Kidney epithelial cell (primary cell): ENCODE results near the gene PDCD4. TPM values are rescaled to one million over a fixed set of nuclear protein-coding genes. Genes with fewer than 3 reads are reported as not detected.

Source experiments
- DNase-seq: peaks from one replicate; pipeline ENCODE4 v3.0.0-alpha.2; 2010; ENCODE audit warnings: low read depth
- H3K27me3 ChIP-seq: 2 replicates; pipeline ENCODE4 v1.6.0; 2011; ENCODE audit warnings: low read length; ENCODE audit not compliant: control insufficient read depth, insufficient read depth
- H3K36me3 ChIP-seq: 2 replicates; pipeline ENCODE4 v1.5.1; 2011; ENCODE audit warnings: low read length; ENCODE audit not compliant: control insufficient read depth, insufficient read depth
- H3K4me3 ChIP-seq: 2 replicates; pipeline ENCODE4 v1.5.1; 2011; ENCODE audit warnings: low read depth, mild to moderate bottlenecking, control low read depth, low read length
- total RNA-seq: library from RNA; depleted of rRNA; stranded (reverse); fragments of >200 nt; gene quantifications from 2 replicates; pipeline ENCODE4 v1.2.3, GENCODE V29; 2015
- TF ChIP-seq, protein P1 (sequence below): IDR thresholded peaks from 2 replicates; pipeline ENCODE4 v1.5.1; 2011; ENCODE audit warnings: mild to moderate bottlenecking, moderate library complexity, low read length, control low read depth, inconsistent platforms; ENCODE audit not compliant: insufficient read depth, poor library complexity, severe bottlenecking

Gene PDCD4
- total RNA-seq, 1 donor from 2014 or later: 35.7 TPM

- DNase-seq: no peak
Measured at GRCh38 chr10:110860576-110861241, 11.0 kb upstream of the PDCD4 start.

DNA sequence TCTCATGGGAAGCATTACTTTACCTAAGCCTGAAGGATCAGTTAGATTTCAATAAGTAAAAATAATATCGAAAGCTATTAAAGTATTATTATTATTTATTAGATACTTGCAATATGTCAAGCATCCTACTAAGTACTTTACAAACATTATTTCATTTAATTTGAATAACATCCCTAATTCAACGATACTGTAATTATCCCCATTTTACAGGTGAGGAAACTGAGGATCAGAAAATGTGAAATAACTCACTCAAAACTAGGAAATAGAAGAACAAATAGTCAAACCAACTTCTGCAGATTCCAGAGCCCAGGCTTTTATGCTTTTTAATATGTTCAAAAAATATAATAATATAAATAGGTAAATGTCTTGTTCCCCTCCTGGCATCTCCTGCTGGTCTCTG lies 10.3 kb upstream of the PDCD4 start:
- TF ChIP-seq, protein P1, sequence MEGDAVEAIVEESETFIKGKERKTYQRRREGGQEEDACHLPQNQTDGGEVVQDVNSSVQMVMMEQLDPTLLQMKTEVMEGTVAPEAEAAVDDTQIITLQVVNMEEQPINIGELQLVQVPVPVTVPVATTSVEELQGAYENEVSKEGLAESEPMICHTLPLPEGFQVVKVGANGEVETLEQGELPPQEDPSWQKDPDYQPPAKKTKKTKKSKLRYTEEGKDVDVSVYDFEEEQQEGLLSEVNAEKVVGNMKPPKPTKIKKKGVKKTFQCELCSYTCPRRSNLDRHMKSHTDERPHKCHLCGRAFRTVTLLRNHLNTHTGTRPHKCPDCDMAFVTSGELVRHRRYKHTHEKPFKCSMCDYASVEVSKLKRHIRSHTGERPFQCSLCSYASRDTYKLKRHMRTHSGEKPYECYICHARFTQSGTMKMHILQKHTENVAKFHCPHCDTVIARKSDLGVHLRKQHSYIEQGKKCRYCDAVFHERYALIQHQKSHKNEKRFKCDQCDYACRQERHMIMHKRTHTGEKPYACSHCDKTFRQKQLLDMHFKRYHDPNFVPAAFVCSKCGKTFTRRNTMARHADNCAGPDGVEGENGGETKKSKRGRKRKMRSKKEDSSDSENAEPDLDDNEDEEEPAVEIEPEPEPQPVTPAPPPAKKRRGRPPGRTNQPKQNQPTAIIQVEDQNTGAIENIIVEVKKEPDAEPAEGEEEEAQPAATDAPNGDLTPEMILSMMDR: no peak
- Histone ChIP-seq H3K36me3 (no peaks in the 10 kb centered on the region), H3K4me3 (no peak overlapping the region), H3K27me3 (no peaks in the 10 kb centered on the region)
- DNase-seq: no peak

More at GRCh38 chr10:110860576-110861241, 11.0 kb upstream of the PDCD4 start:
- H3K4me3 ChIP-seq: no peak overlapping the region
- TF ChIP-seq, protein P1: no peak
- H3K27me3 ChIP-seq: no peaks in the 10 kb centered on the region
- no peaks in the 10 kb centered on the region for H3K36me3 ChIP-seq

GRCh38 chr10:110861930-110862649 lies 9.6 kb upstream of the PDCD4 start:
- Histone ChIP-seq H3K27me3 (no peaks in the 10 kb centered on the region), H3K4me3 (no peak overlapping the region), H3K36me3 (no peaks in the 10 kb centered on the region)
- no peak for DNase-seq
- TF ChIP-seq, protein P1: no peak

GRCh38 chr10:110862961-110863360 lies 8.8 kb upstream of the PDCD4 start:
- TF ChIP-seq, protein P1: no peak
- H3K4me3 ChIP-seq: no peak overlapping the region
- no peak for DNase-seq
- no peaks in the 10 kb centered on the region for H3K36me3 ChIP-seq
- H3K27me3 ChIP-seq: no peaks in the 10 kb centered on the region

DNA sequence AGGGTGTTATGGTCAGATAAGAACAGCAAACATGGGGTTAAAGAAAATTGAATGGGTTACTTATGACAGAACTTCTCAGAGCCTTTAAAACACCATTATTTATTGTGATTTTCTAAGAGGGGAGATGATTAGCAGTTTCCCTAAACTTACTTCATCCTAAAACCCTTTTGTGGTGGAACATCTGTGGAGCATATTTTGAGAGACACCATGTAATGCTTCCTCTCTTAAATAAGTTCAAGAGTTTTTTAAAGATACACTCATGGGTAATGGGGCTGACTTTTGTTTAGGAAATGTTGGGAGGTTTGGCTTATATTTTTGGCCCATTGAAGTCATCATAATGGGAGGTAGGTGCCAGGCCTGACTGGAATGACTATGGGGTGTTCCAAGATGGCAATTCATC lies 8.4 kb upstream of the PDCD4 start:
- Histone ChIP-seq H3K36me3 (no peaks in the 10 kb centered on the region), H3K27me3 (no peaks in the 10 kb centered on the region), H3K4me3 (no peak overlapping the region)
- DNase-seq: no peak
- TF ChIP-seq, protein P1: no peak
